Left lobe of liver (tissue), 2 donors: ENCODE data around the gene MPEG1. TPM values are rescaled to one million over a fixed set of nuclear protein-coding genes. Genes with fewer than 3 reads are reported as not detected.

ENCODE experiments used
- ATAC-seq: fragments of 200-7000 bp; cut with Tn5 transposase; one replicate; pipeline ENCODE4 v1.9.1; 2020; ENCODE audit warnings: mild to moderate bottlenecking, moderate library complexity
- DNase-seq: peaks from one replicate; pipeline ENCODE4 v3.0.0-alpha.2; 2020; ENCODE audit warnings: low spot score
- total RNA-seq: library from RNA; stranded (reverse); gene quantifications from one replicate; pipeline ENCODE4 v1.2.1, GENCODE V29; 2021
- donor health status: DM: no; HTN: no; CAD: no; lungs with moderate emphysema.
- donor health status: DM: no; HTN: yes; CAD: no.

Gene MPEG1
- total RNA-seq, 1 donor from 2014 or later = 5.7 TPM

- DNase-seq (no peak), ATAC-seq (no peak)
Measured at GRCh38 chr11:59189986-59190385, 22.7 kb downstream of the MPEG1 start.

GRCh38 chr11:59188954-59189353 is 23.8 kb downstream of the MPEG1 start:
- ATAC-seq = no peak
- DNase-seq = no peak

- peak; percentile 54 for DNase-seq
- peak; percentile 19 for ATAC-seq
Measured at GRCh38 chr11:59187587-59187986, 25.1 kb downstream of the MPEG1 start.

GRCh38 chr11:59187035-59187434 is 25.7 kb downstream of the MPEG1 start:
- peak; percentile 51 for ATAC-seq
- no peak for DNase-seq

- DNase-seq (no peak), ATAC-seq (peak; percentile 33)
Measured at GRCh38 chr11:59186130-59186594, 26.6 kb downstream of the MPEG1 start.

GRCh38 chr11:59185386-59185945 is 27.3 kb downstream of the MPEG1 start:
- ATAC-seq = no peak
- no peak for DNase-seq

GRCh38 chr11:59184691-59185339 is 27.9 kb downstream of the MPEG1 start:
- no peak for ATAC-seq
- DNase-seq = no peak

GRCh38 chr11:59183771-59184170 is 29.0 kb downstream of the MPEG1 start:
- ATAC-seq = peak; percentile 32
- no peak for DNase-seq

- DNase-seq = no peak
- peak; percentile 49 for ATAC-seq
Measured at GRCh38 chr11:59182457-59183151, 30.1 kb downstream of the MPEG1 start.

- DNase-seq (no peak), ATAC-seq (no peak)
Measured at GRCh38 chr11:59181746-59182456, 30.8 kb downstream of the MPEG1 start.

- ATAC-seq = no peak
- DNase-seq = no peak
Measured at GRCh38 chr11:59180907-59181306, 31.8 kb downstream of the MPEG1 start.

- ATAC-seq = no peak
- DNase-seq = no peak
Measured at GRCh38 chr11:59180168-59180776, 32.5 kb downstream of the MPEG1 start.

GRCh38 chr11:59179121-59179520 is 33.6 kb downstream of the MPEG1 start:
- no peak for DNase-seq
- ATAC-seq = no peak

- no peak for ATAC-seq
- DNase-seq = no peak
Measured at GRCh38 chr11:59178402-59178801, 34.3 kb downstream of the MPEG1 start.

- ATAC-seq (no peak), DNase-seq (no peak)
Measured at GRCh38 chr11:59176330-59176729, 36.4 kb downstream of the MPEG1 start.

- no peak for DNase-seq
- no peak for ATAC-seq
Measured at GRCh38 chr11:59175091-59175501, 37.6 kb downstream of the MPEG1 start.

- DNase-seq (peak; percentile 61), ATAC-seq (peak; percentile 32)
Measured at GRCh38 chr11:59174664-59175033, 38.1 kb downstream of the MPEG1 start.

- DNase-seq (peak; percentile 90), ATAC-seq (peak; percentile 69)
Measured at GRCh38 chr11:59173964-59174663, 38.6 kb downstream of the MPEG1 start.

GRCh38 chr11:59173080-59173963 is 39.4 kb downstream of the MPEG1 start:
- DNase-seq (no peak), ATAC-seq (peak; percentile 35)
